Astrocyte (in vitro differentiated cells and primary cell): ENCODE data around the gene CTIF. TPM values are rescaled to one million over a fixed set of nuclear protein-coding genes. Genes with fewer than 3 reads are reported as not detected.

Experiments used
- DNase-seq: peaks from one replicate; pipeline ENCODE4 v3.0.0-alpha.2; 2010; ENCODE audit warnings: low read depth
- FAIRE-seq: peaks from 2 replicates; lab custom pipeline; 2011; peaks lifted over from hg19 to GRCh38; lab: Jason Lieb, UNC
- H2AFZ ChIP-seq: 2 replicates; pipeline ENCODE4 v1.6.0; 2012; ENCODE audit warnings: low read depth, low read length, inconsistent platforms
- H3K27ac ChIP-seq: 2 replicates; pipeline ENCODE4 v1.5.1; 2011; ENCODE audit warnings: low read depth, low read length, inconsistent platforms
- H3K27me3 ChIP-seq: 2 replicates; pipeline ENCODE4 v1.6.0; 2011; ENCODE audit warnings: low read length, inconsistent platforms; ENCODE audit not compliant: insufficient read depth
- H3K36me3 ChIP-seq: 2 replicates; pipeline ENCODE4 v1.5.1; 2011; ENCODE audit warnings: low read length, inconsistent platforms; ENCODE audit not compliant: insufficient read depth
- H3K4me1 ChIP-seq: 2 replicates; pipeline ENCODE4 v1.5.1; 2011; ENCODE audit warnings: low read length, inconsistent platforms; ENCODE audit not compliant: insufficient read depth
- H3K4me2 ChIP-seq: 2 replicates; pipeline ENCODE4 v1.6.0; 2012; ENCODE audit warnings: low read length, inconsistent platforms
- H3K4me3 ChIP-seq: 2 replicates; pipeline ENCODE4 v1.5.1; 2011; ENCODE audit warnings: low read depth, mild to moderate bottlenecking, low read length, inconsistent platforms; ENCODE audit not compliant: insufficient read depth
- H3K79me2 ChIP-seq: 2 replicates; pipeline ENCODE4 v1.6.0; 2012; ENCODE audit warnings: mild to moderate bottlenecking, low read length, inconsistent platforms; ENCODE audit not compliant: insufficient read depth
- H3K9ac ChIP-seq: 2 replicates; pipeline ENCODE4 v1.6.0; 2012; ENCODE audit warnings: mild to moderate bottlenecking, low read length, inconsistent platforms
- H3K9me3 ChIP-seq: 2 replicates; pipeline ENCODE4 v1.5.1; 2012; ENCODE audit warnings: low read depth, mild to moderate bottlenecking, low read length, inconsistent platforms; ENCODE audit not compliant: insufficient read depth
- H4K20me1 ChIP-seq: 2 replicates; pipeline ENCODE4 v1.6.0; 2012; ENCODE audit warnings: low read length, inconsistent platforms; ENCODE audit not compliant: insufficient read depth
- H3K27ac Mint-ChIP-seq: one replicate; pipeline ENCODE4 v1.8.0; 2021; ENCODE audit warnings: mild to moderate bottlenecking, mixed read lengths; ENCODE audit not compliant: unreplicated experiment
- H3K27me3 Mint-ChIP-seq: one replicate; pipeline ENCODE4 v1.8.0; 2021; ENCODE audit warnings: low read depth, mixed read lengths; ENCODE audit not compliant: unreplicated experiment
- H3K36me3 Mint-ChIP-seq: one replicate; pipeline ENCODE4 v1.8.0; 2021; ENCODE audit warnings: low read depth, mixed read lengths; ENCODE audit not compliant: unreplicated experiment
- H3K4me1 Mint-ChIP-seq: one replicate; pipeline ENCODE4 v1.8.0; 2021; ENCODE audit warnings: low read depth, mixed read lengths; ENCODE audit not compliant: unreplicated experiment
- H3K4me3 Mint-ChIP-seq: one replicate; pipeline ENCODE4 v1.8.0; 2021; ENCODE audit warnings: mild to moderate bottlenecking, moderate library complexity, mixed read lengths; ENCODE audit not compliant: unreplicated experiment
- H3K9me3 Mint-ChIP-seq: one replicate; pipeline ENCODE4 v1.8.0; 2021; ENCODE audit warnings: mild to moderate bottlenecking, mixed read lengths; ENCODE audit not compliant: unreplicated experiment
- CTCF ChIP-seq: IDR thresholded peaks from 2 replicates; pipeline ENCODE4 v1.5.1; 2011; ENCODE audit warnings: low read depth, mild to moderate bottlenecking, inconsistent platforms, low read length, moderate library complexity; ENCODE audit not compliant: insufficient read depth
- EZH2 ChIP-seq: IDR thresholded peaks from 2 replicates; pipeline ENCODE4 v1.6.1; 2012; ENCODE audit warnings: mild to moderate bottlenecking, low read length, inconsistent platforms; ENCODE audit not compliant: insufficient read depth
- total RNA-seq: library from RNA; stranded (reverse); gene quantifications from 2 replicates; pipeline ENCODE4 v1.2.1, GENCODE V29; 2021

The CTIF gene
- total RNA-seq, 1 donor from 2014 or later = 101 TPM

- H4K20me1 ChIP-seq = no peaks in the 10 kb centered on the region
- H3K4me1 ChIP-seq = peaks cover 11% of the 10 kb centered on the region
- no peak overlapping the region for H2AFZ ChIP-seq
- Mint-ChIP-seq H3K27me3 (peaks cover 7% of the 10 kb centered on the region), H3K27ac (no peak overlapping the region), H3K4me3 (no peak overlapping the region), H3K36me3 (no peaks in the 10 kb centered on the region), H3K4me1 (peaks cover 33% of the 10 kb centered on the region), H3K9me3 (no peaks in the 10 kb centered on the region)
- no peaks in the 10 kb centered on the region for H3K79me2 ChIP-seq
- TF ChIP-seq EZH2 = no peak
- TF ChIP-seq CTCF = no peak
- DNase-seq (no peak), FAIRE-seq (peak; percentile 56)
- no peak overlapping the region for H3K4me2 ChIP-seq
- H3K9ac ChIP-seq = no peak overlapping the region
- no peak overlapping the region for H3K4me3 ChIP-seq
- H3K27ac ChIP-seq = no peak overlapping the region
- no peaks in the 10 kb centered on the region for H3K9me3 ChIP-seq
- H3K36me3 ChIP-seq = no peaks in the 10 kb centered on the region
- H3K27me3 ChIP-seq = peaks cover 4% of the 10 kb centered on the region
Observed at GRCh38 chr18:48528861-48529260, 10.0 kb upstream of the CTIF start.

- peak; percentile 80 for DNase-seq
- Histone ChIP-seq H3K4me1 (peaks cover 21% of the 10 kb centered on the region), H3K27ac (no peak overlapping the region), H4K20me1 (no peaks in the 10 kb centered on the region), H3K36me3 (no peaks in the 10 kb centered on the region), H3K79me2 (no peaks in the 10 kb centered on the region), H3K4me3 (no peak overlapping the region), H3K27me3 (peaks cover 4% of the 10 kb centered on the region), H3K4me2 (peak overlapping the region; percentile 22), H3K9ac (no peak overlapping the region), H3K9me3 (no peaks in the 10 kb centered on the region), H2AFZ (no peak overlapping the region)
- peak; percentile 45 for FAIRE-seq
- no peaks in the 10 kb centered on the region for H3K9me3 Mint-ChIP-seq
- TF ChIP-seq CTCF (no peak), EZH2 (no peak)
- no peak overlapping the region for H3K4me3 Mint-ChIP-seq
- peaks cover 7% of the 10 kb centered on the region for H3K27me3 Mint-ChIP-seq
- H3K27ac Mint-ChIP-seq = peak overlapping the region; percentile 84
- no peaks in the 10 kb centered on the region for H3K36me3 Mint-ChIP-seq
- H3K4me1 Mint-ChIP-seq = peaks cover 42% of the 10 kb centered on the region
Observed at GRCh38 chr18:48529796-48530195, 9.0 kb upstream of the CTIF start.

GRCh38 chr18:48530399-48531081, 8.3 kb upstream of the CTIF start:
- Mint-ChIP-seq H3K27ac (peak overlapping the region; percentile 84), H3K4me1 (peaks cover 46% of the 10 kb centered on the region), H3K4me3 (no peak overlapping the region), H3K9me3 (no peaks in the 10 kb centered on the region), H3K36me3 (no peaks in the 10 kb centered on the region), H3K27me3 (no peaks in the 10 kb centered on the region)
- no peak for TF ChIP-seq CTCF
- TF ChIP-seq EZH2 = no peak
- Histone ChIP-seq H3K27me3 (peaks cover 4% of the 10 kb centered on the region), H3K36me3 (no peaks in the 10 kb centered on the region), H3K4me3 (no peak overlapping the region), H4K20me1 (no peaks in the 10 kb centered on the region), H3K9me3 (no peaks in the 10 kb centered on the region), H3K9ac (no peak overlapping the region), H3K79me2 (no peaks in the 10 kb centered on the region), H3K27ac (no peak overlapping the region), H3K4me1 (peaks cover 23% of the 10 kb centered on the region), H3K4me2 (peak overlapping the region; percentile 22), H2AFZ (no peak overlapping the region)
- FAIRE-seq = no peak
- no peak for DNase-seq
